NCI-H446 (cell line): ENCODE measurements around the gene APOOL.

Experiments used
- DNase-seq, 2 experiments: peaks; one replicate each; lab custom pipeline; 2025; lab: John Stamatoyannopoulos, UW

The APOOL gene

GRCh38 chrX:85084770-85085393 is 81.2 kb downstream of the APOOL start:
- DNase-seq = peak in 1 of 2 experiments; percentile 2

GRCh38 chrX:85089321-85089840 is 85.7 kb downstream of the APOOL start:
- no peak for DNase-seq

- DNase-seq = peak; percentile 63 to 79
Measured at GRCh38 chrX:85107407-85107806, 103.7 kb downstream of the APOOL start.

GRCh38 chrX:85108165-85108564 is 104.5 kb downstream of the APOOL start:
- DNase-seq = peak; percentile 4 to 42

- DNase-seq = peak in 1 of 2 experiments; percentile 27
Measured at GRCh38 chrX:85109235-85109634, 105.6 kb downstream of the APOOL start.

GRCh38 chrX:85111347-85111746 is 107.7 kb downstream of the APOOL start:
- DNase-seq = peak in 1 of 2 experiments; percentile 20

GRCh38 chrX:85112293-85112692 is 108.6 kb downstream of the APOOL start:
- no peak for DNase-seq

GRCh38 chrX:85113746-85114145 is 110.1 kb downstream of the APOOL start:
- DNase-seq = no peak

- DNase-seq = no peak
Measured at GRCh38 chrX:85114171-85114570, 110.5 kb downstream of the APOOL start.

- DNase-seq = no peak
Measured at GRCh38 chrX:85114776-85115175, 111.1 kb downstream of the APOOL start.

- DNase-seq = no peak
Measured at GRCh38 chrX:85115252-85115651, 111.6 kb downstream of the APOOL start.

GRCh38 chrX:85136409-85136808 is 132.7 kb downstream of the APOOL start:
- no peak for DNase-seq

GRCh38 chrX:85139422-85139821 is 135.7 kb downstream of the APOOL start:
- DNase-seq = no peak

- no peak for DNase-seq
Measured at GRCh38 chrX:85140964-85141363, 137.3 kb downstream of the APOOL start.
